ES-I3 (cell line): Measurements from ENCODE around the gene DTWD1.
"Not testable (repeated sequence)": the region's sequence is repeated elsewhere in the genome, so short reads cannot be mapped to it uniquely, and the experiment has no call there.

Source experiments
- H3K36me3 ChIP-seq: 2 replicates; pipeline ENCODE4 v1.6.1; 2013; ENCODE audit warnings: mild to moderate bottlenecking, low read length, control low read depth, moderate library complexity; ENCODE audit not compliant: insufficient read depth
- H3K4me1 ChIP-seq: 2 replicates; pipeline ENCODE4 v1.6.1; 2013; ENCODE audit warnings: mild to moderate bottlenecking, control low read depth, low read length; ENCODE audit not compliant: insufficient read depth
- H3K9ac ChIP-seq: 2 replicates; pipeline ENCODE4 v1.6.1; 2013; ENCODE audit warnings: low read depth, mild to moderate bottlenecking, low read length, moderate library complexity
- H3K9me3 ChIP-seq: 2 replicates; pipeline ENCODE4 v1.6.1; 2013; ENCODE audit warnings: mild to moderate bottlenecking, low read length, moderate library complexity; ENCODE audit not compliant: control insufficient read depth, insufficient read depth

The DTWD1 gene

DNA sequence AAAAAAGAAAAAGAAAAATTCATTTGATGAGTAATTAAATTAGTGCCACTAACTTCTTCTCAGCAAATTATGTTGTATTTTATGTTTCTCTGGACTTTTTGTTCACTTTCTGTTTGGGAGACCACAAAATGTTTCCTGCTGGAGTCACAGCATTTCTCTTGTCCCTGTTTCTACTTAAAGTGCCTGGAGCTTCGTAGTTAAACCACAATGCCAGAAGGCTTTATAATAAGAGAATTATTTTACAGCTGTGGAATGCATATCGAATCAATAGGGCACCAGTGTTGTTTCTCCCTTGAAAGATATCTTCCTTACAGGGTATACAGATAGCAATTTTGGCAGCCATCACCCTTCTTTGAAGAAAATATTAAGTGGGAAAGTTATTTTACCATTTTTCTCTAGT lies 3.2 kb downstream of the DTWD1 start:
- Histone ChIP-seq H3K9me3 (peaks cover 5% of the 10 kb centered on the region), H3K4me1 (no peaks in the 10 kb centered on the region), H3K9ac (no peak overlapping the region), H3K36me3 (peaks cover 7% of the 10 kb centered on the region; the same call in 1 of the 2 replicates)

DNA sequence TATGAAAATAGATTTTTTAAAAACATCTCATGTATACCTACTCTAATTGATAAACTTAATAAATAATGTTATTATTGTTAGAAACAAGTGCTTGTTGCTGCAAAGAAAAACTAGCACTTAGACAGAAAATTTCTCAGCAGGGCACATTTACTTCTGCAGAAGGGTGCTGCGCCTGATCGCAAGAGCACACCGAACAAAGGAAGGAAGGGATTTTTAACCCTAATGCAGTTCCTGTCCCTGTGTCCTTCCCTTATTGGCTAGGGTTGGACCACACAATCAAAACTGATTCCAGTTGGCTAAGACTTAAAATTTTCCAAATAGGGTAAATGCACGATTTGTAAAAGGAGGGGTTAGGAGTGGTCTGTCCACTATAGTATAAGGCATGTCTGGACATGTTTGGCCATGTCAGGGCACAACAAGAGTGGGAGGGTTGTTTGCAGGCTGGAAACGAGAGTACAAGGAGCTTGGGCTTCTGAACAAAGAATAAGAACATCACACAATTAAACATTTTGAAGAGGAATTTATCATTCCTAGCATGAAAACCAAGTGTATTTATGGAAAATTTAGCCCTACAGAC lies 4.7 kb downstream of the DTWD1 start:
- no peaks in the 10 kb centered on the region for H3K4me1 ChIP-seq
- no peak overlapping the region for H3K9ac ChIP-seq
- H3K9me3 ChIP-seq = peaks cover 5% of the 10 kb centered on the region
- H3K36me3 ChIP-seq = peaks cover 7% of the 10 kb centered on the region; the same call in 1 of the 2 replicates

DNA sequence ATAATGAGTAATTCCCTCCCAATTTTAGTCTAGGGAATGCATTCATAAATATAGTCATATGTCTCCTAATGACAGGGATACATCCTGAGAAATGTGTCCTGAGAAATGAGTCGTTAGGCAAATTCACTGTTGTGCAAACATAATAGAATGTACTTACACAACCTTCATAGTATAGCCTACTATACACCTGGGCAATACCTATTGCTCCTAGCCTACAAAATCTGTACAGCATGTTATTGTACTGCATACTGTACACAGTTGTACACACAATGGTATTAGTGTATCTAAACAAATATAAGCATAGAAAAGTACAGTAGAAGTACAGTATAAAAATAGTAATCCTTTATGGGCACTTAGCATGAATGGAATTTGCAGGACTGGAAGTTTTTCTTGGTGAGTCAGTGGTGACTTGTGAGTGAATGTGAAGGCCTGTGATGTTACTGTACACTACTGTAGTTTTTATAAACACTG lies 6.6 kb downstream of the DTWD1 start:
- H3K36me3 ChIP-seq = peaks cover 7% of the 10 kb centered on the region; the same call in 1 of the 2 replicates
- no peaks in the 10 kb centered on the region for H3K4me1 ChIP-seq
- H3K9me3 ChIP-seq = peaks cover 5% of the 10 kb centered on the region
- no peak overlapping the region for H3K9ac ChIP-seq

DNA sequence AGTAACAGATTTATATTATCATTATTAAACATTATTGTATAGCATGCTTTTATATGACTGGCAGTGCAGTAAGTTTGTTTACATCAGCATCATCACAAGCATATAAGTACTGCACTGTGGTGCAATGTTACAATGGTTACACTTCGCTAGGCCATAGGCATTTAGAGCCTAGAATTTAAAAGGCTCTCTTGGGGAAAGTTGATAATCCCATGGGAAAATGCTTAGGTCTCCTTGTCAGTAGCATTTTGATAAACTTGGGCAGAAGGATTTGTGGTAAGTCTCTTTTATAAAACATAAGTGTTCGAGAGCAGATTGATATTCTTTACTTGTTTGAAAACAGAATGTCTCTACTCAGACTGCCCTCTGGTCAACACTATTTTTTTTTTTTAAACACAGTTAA lies 7.5 kb downstream of the DTWD1 start:
- H3K9ac ChIP-seq = no peak overlapping the region
- H3K36me3 ChIP-seq = peaks cover 7% of the 10 kb centered on the region; the same call in 1 of the 2 replicates
- H3K9me3 ChIP-seq = peaks cover 5% of the 10 kb centered on the region
- no peaks in the 10 kb centered on the region for H3K4me1 ChIP-seq

DNA sequence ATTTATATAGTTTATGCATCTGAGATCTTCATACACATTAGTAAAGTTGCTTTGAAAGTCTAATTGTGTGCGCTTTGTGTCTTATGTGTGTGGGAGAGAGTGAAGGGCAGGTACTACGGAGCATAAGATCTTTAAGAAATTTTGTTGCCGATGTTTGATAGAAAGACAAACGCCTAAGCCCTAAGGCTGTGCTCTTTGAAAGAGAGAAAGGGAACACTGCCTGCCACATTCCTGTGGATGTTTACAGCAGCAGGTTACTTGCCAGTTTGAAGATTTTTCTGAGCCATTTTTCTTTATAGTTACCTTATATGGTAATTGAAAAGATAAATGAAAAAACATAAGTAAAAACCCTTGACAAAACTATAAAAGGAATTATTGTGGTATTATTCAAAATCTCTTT lies 17.0 kb downstream of the DTWD1 start:
- H3K36me3 ChIP-seq = no peaks in the 10 kb centered on the region
- no peak overlapping the region for H3K9ac ChIP-seq
- H3K9me3 ChIP-seq = no peaks in the 10 kb centered on the region
- peaks cover 7% of the 10 kb centered on the region; the same call in 1 of the 2 replicates for H3K4me1 ChIP-seq

DNA sequence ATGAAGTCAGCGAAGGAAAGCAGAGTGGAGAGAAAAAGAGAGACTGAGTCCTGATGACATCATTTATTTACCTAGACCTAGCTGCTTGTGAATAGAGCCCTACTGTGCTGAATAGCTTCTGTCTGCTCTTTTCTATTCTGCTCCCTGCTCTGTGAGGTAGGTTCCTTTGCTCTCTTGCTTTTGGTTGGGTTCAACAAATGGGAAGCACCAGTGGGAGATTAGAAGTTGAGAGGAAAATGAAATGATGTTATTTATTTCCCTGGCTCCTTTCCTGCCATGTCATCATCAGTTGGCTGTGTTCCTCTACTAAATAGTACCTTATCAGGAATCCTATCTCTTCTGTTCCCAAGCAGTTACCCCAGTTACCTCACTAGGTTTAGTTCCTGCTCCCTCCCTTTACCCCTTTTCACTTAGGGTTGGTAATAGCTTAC lies 23.5 kb downstream of the DTWD1 start:
- Histone ChIP-seq H3K36me3 (no peaks in the 10 kb centered on the region), H3K9ac (no peak overlapping the region), H3K4me1 (peaks cover 9% of the 10 kb centered on the region; the same call in 1 of the 2 replicates), H3K9me3 (no peaks in the 10 kb centered on the region)

DNA sequence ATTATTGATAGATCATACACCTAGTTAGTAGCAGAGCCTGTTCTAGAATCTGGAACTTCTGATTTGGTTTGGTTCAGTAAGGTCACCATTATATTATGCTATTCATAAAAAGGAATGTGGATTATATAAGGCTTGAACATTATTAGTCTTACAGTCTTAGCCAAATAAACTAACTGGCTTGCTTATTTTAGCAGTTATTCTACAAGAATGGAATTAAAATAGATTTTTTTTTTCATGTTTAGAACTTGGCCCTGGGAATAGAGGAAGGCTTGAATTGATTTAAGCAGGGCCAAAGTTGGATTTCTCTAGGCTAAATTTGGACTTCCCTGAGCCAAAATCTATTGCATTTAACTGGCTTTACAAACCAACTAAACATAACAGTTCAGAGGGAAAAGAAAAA lies 24.4 kb downstream of the DTWD1 start:
- Histone ChIP-seq H3K4me1 (peaks cover 9% of the 10 kb centered on the region; the same call in 1 of the 2 replicates), H3K36me3 (no peaks in the 10 kb centered on the region), H3K9me3 (no peaks in the 10 kb centered on the region), H3K9ac (no peak overlapping the region)

DNA sequence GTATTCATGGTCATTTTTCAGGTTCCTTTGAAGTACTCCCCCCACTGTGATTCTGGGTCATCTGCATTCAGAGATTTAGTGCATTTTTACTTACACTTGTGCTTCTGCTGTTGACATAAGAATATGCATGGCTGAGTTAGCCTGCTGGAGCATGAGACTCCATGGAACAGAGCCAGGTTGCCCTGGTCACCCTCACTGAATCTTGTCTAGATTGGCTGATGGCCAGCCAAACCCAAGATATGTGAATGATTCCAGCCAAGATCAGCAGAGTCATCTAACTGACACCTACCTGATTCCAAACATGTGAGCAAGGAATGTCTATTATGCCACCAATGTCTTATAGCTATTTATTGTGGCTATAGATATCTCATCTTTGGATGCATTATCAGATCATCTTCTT lies 25.1 kb downstream of the DTWD1 start:
- no peaks in the 10 kb centered on the region for H3K9me3 ChIP-seq
- H3K9ac ChIP-seq = no peak overlapping the region
- peaks cover 9% of the 10 kb centered on the region; the same call in 1 of the 2 replicates for H3K4me1 ChIP-seq
- H3K36me3 ChIP-seq = no peaks in the 10 kb centered on the region

DNA sequence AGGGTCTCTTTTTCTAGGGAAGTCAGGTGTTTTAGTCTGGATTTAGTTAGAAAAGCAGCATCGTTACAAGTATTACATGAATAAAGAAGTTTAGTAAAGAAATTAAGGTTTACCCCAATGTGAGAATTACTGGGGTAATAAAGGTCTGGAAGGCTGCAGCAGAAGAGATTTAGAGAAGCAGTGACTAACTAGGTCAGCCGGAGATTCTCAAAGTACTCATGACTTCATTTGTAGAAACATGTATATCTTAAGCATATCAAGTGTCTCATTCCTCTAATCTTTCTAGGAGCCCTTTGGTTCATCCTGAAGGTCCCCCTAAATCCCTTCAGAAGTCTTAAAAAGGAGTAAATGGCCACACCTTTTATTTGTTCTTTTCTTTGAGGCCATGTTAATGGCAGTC lies 26.0 kb downstream of the DTWD1 start:
- no peaks in the 10 kb centered on the region for H3K36me3 ChIP-seq
- no peak overlapping the region for H3K9ac ChIP-seq
- no peaks in the 10 kb centered on the region for H3K9me3 ChIP-seq
- peaks cover 9% of the 10 kb centered on the region; the same call in 1 of the 2 replicates for H3K4me1 ChIP-seq

DNA sequence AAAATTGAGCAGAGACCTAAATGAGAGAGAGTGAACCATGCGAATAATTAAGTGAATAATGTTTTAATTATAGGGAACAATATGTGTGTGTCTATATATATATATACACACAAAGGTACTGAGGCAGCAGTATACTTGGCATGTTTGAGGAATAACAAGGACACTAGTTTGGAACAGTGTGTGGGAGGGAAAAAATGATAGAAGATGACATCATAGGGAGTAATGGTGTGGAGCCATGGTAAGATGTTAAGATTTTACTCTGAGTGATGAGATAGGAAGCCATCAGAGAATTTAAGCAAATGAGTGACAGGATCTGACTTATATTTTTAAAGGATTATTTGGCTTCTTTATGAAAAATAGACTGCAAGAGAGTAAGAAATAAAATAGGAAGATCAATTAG lies 29.1 kb downstream of the DTWD1 start:
- H3K36me3 ChIP-seq = no peaks in the 10 kb centered on the region
- no peaks in the 10 kb centered on the region for H3K4me1 ChIP-seq
- H3K9ac ChIP-seq = no peak overlapping the region
- peaks cover 12% of the 10 kb centered on the region; the same call in 1 of the 2 replicates for H3K9me3 ChIP-seq

DNA sequence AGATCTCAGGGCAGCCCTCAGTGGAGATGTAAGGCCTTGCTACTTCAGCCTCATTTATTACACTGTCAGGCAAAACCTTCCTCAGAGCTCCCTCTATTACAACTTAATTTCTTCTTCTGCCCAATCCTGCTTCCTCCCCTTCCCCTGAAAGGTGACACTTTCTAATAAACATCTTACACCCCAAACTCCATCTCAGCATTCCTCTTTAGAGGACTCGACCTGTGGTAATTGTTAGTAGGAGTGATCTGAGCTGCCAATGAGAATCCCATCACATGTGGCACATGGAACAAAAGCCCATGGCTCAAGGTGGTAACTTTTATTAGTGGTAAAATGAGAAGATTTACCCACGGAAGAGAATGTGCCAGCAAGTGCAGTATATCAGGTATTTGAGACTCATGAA lies 29.8 kb downstream of the DTWD1 start:
- Histone ChIP-seq H3K36me3 (no peaks in the 10 kb centered on the region), H3K9ac (no peak overlapping the region), H3K4me1 (no peaks in the 10 kb centered on the region), H3K9me3 (peaks cover 12% of the 10 kb centered on the region; the same call in 1 of the 2 replicates)

DNA sequence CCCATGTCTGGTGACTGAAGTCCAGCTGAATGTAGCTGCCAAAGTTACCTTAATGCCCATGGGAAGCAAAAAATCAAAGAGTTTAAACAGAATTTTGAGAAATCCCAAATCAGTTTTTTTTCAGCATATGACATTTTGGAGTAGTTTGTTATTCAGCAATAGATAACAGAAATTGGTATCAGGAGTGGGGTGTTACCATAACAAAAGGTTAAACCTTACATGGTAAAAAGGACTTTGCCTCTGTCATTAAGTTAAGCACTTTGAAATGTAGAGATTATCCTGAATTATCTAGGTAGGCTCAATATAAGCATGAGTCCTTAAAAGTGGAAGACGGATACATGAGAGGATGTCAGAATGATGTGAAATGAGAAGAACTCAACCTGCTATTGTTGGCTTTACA lies 32.1 kb downstream of the DTWD1 start:
- H3K9me3 ChIP-seq = peaks cover 15% of the 10 kb centered on the region; the same call in 1 of the 2 replicates
- H3K4me1 ChIP-seq = no peaks in the 10 kb centered on the region
- H3K36me3 ChIP-seq = no peaks in the 10 kb centered on the region
- no peak overlapping the region for H3K9ac ChIP-seq

DNA sequence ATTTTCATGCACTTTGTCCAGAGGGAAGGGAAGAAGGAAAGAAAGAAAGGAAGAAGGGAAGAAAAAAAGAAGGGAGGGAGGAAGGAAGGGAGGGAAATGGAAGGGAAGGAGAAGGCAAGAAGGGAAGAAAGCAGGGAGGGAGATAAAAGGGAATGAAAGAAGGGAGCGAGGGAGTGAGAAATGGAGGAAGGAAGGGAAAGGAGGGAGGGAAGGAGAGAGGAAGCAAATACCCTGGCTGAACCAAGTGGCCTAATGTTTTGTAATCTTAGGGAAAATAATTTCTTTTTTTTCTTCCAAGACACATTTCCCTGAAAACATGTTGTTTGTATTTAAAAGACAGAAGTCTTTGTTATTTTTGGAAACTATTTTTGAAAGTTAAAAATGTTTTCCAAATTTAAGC lies 35.9 kb downstream of the DTWD1 start:
- Histone ChIP-seq H3K36me3 (no peaks in the 10 kb centered on the region), H3K9ac (no peak overlapping the region), H3K9me3 (peaks cover 15% of the 10 kb centered on the region; the same call in 1 of the 2 replicates), H3K4me1 (no peaks in the 10 kb centered on the region)

DNA sequence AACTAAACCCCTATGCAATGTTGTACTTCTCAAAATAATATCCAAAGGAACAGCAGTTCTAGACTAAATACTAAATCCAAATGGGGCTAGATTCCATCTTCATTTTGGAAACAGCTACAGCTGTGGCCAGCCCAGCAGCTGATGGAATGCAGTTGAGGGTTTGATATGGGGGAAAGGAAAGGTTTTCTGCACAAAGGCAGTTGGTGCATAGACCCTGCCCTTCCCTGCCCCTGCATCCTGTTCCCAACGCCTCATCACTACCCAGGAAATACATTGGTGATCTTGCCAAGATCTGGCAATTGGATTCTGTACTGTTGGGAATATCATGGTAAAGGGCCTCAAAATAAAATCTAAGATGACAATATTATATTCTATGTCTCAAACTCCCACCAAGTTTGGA lies 43.9 kb downstream of the DTWD1 start:
- Histone ChIP-seq H3K9ac (no peak overlapping the region), H3K36me3 (no peaks in the 10 kb centered on the region), H3K9me3 (no peaks in the 10 kb centered on the region), H3K4me1 (no peaks in the 10 kb centered on the region)

DNA sequence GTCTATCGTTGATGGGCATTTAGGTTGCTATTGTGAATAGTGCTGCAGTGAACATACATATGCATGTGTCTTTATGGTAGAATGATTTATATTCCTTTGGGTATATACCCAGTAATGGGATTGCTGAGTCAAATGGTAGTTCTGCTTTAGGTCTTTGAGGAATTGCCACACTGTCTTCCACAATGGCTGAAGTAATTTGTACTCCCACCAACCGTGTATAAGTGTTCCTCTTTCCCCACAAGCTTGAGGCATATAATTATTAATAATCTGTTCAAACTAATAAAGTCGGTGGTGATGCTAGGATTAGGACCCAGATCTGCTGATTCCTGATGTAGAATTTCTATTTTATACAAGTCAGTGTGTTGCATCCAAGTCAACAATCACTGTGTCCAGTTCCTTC lies 45.6 kb downstream of the DTWD1 start:
- not testable (repeated sequence) for H3K9me3 ChIP-seq, H3K4me1 ChIP-seq, H3K36me3 ChIP-seq, H3K9ac ChIP-seq
